Calu3 (cell line): ENCODE measurements around the gene POTEG. TPM values are rescaled to one million over a fixed set of nuclear protein-coding genes. Genes with fewer than 3 reads are reported as not detected.
"Not testable (repeated sequence)": the region's sequence is repeated elsewhere in the genome, so short reads cannot be mapped to it uniquely, and the experiment has no call there.

Experiments
- BruUV-seq: library from RNA; stranded (reverse); fragments of 400-500 nt; replicated peaks from 2 replicates; lab custom pipeline; 2021; lab: Mats Ljungman, UMichigan
- CTCF ChIA-PET: fragments of 300-600 bp; sonication (Branson Sonifier 250); formaldehyde crosslinking; loops from one replicate; lab custom pipeline; 2022; ENCODE audit warnings: antibody characterized with exemption; lab: Charles Lee
- DNase-seq: peaks from one replicate; pipeline ENCODE4 v3.0.0; 2022
- H3K27ac Mint-ChIP-seq: one replicate; pipeline ENCODE4 v1.8.0; 2022; ENCODE audit warnings: mixed read lengths; ENCODE audit not compliant: unreplicated experiment
- H3K27me3 Mint-ChIP-seq: one replicate; pipeline ENCODE4 v1.8.0; 2022; ENCODE audit warnings: mixed read lengths; ENCODE audit not compliant: unreplicated experiment
- H3K36me3 Mint-ChIP-seq: one replicate; pipeline ENCODE4 v1.8.0; 2022; ENCODE audit warnings: mild to moderate bottlenecking, moderate library complexity, mixed read lengths; ENCODE audit not compliant: insufficient read depth, unreplicated experiment
- H3K4me1 Mint-ChIP-seq: one replicate; pipeline ENCODE4 v1.8.0; 2022; ENCODE audit warnings: mild to moderate bottlenecking, low read depth, mixed read lengths; ENCODE audit not compliant: unreplicated experiment
- H3K4me3 Mint-ChIP-seq: one replicate; pipeline ENCODE4 v1.8.0; 2022; ENCODE audit warnings: mild to moderate bottlenecking, low read depth, moderate library complexity, mixed read lengths; ENCODE audit not compliant: unreplicated experiment
- H3K9me3 Mint-ChIP-seq: one replicate; pipeline ENCODE4 v1.8.0; 2022; ENCODE audit warnings: low read depth, mixed read lengths; ENCODE audit not compliant: unreplicated experiment
- intact Hi-C: fragments of 100-400 bp; cut with micrococcal nuclease; formaldehyde crosslinking; loops from one replicate; pipeline ENCODE4 v1.10.0; 2022; ENCODE audit not compliant: unreplicated experiment
- total RNA-seq: library from RNA; stranded (reverse); gene quantifications from 2 replicates; pipeline ENCODE4 v1.2.3, GENCODE V29; 2022

The POTEG gene
- total RNA-seq, 1 experiment from 2014 or later, result not detected

DNA sequence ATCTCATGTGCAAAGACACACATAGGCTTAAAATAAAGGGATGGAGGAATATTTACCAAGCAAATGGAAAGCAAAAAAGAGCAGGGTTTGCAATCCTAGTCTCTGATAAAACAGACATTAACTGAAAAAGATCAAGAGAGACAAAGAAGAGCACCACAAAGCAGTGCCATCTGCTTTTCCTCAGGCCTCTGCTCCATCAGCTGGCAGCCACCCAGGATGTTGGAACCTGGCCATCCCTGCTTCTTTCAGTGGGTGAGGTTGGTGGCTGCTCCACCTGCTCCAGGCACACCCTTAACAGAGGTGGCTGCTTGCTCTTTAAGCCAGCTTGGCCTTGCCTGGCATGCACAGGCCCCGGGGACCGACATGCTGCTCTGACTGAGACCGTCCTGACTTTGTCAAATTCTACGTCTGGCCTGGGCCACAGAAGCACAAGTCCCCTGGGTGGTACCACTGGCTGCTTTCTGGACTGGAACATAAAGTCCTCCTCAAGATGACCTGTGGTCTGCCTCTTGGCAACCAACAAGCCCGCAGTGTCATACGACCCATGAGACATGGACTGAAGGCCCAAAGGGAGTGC, 51.0 kb downstream of the POTEG start:
- BruUV-seq, intact Hi-C loops, H3K36me3 Mint-ChIP-seq, DNase-seq, CTCF ChIA-PET, H3K4me3 Mint-ChIP-seq, H3K4me1 Mint-ChIP-seq, H3K27me3 Mint-ChIP-seq, H3K27ac Mint-ChIP-seq, H3K9me3 Mint-ChIP-seq: not testable (repeated sequence)

DNA sequence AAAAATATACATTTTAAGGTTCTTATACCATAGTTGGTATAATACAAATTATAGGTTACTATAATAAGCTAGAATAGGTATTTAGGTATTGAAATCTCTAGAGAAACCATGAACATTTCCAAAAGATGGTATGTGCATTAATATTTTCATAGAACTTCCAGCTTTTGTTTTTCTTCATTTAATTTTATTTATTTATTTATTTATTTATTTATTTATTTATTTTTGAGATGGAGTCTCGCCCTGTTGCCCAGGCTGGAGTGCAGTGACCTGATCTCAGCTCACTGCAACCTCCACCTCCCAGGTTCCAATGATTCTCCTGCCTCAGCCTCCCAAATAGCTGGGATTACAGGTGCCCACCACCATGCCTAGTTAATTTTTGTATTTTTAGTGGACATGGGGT, 54.0 kb downstream of the POTEG start:
- H3K27ac Mint-ChIP-seq, CTCF ChIA-PET, BruUV-seq, H3K36me3 Mint-ChIP-seq, H3K9me3 Mint-ChIP-seq, H3K27me3 Mint-ChIP-seq, intact Hi-C loops, H3K4me1 Mint-ChIP-seq, DNase-seq, H3K4me3 Mint-ChIP-seq: not testable (repeated sequence)

DNA sequence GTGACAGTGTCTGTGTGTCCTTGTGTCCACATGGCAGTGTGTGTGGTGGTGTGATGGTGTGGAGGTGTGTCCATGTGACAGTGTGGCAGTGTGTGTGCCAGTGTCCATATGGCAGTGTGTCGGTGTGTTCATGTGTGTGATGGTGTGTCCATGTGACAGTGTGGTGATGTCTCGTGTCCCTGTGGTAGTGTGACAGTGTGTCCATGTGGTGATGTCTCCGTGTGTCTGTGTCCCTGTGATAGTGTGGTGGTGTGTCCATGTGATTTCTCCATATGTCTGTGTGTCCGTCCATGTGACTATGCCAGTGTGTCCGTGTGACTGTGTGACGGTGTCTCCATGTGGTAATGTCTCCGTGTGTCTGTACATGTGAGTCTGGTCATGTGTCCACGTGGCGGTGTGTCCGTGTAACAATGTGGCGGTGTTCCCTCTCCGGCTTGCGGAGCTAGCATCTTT, 59.7 kb downstream of the POTEG start:
- H3K27me3 Mint-ChIP-seq, H3K36me3 Mint-ChIP-seq, intact Hi-C loops, H3K4me1 Mint-ChIP-seq, BruUV-seq, H3K4me3 Mint-ChIP-seq, H3K27ac Mint-ChIP-seq, CTCF ChIA-PET, H3K9me3 Mint-ChIP-seq, DNase-seq: not testable (repeated sequence)

DNA sequence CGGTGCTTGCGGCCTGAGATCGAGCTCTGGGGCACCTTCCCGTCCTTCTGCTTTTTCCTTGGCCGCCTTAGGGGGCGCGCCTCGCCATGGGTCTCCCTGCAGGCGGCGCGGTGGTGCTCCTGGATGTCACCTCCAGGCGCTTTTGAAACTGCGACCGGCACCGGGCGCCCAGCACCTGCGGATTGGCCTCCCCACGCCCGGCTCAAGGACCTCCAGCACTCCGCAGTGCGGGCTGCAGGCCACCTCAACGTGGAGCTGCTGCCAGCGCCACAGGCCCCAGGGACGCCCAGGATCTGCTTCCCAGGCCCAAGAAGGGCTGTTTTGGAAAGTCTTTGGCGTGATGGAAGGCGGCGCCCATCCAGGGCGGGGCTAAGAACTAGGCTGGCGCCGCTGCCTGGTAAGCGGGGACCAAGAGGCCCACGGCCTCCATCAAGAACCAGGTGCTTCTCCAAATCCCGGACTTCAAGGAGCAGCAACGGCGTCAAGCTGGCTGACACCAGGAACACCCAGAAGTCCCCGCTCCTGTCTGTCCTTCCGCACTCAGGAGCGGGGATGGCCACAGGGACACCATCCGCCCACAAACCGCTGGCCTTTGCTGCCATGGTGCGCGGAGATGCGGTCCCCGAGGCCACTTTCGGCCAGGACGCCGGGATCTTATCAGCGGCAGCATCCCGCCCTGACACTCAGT, 61.2 kb downstream of the POTEG start:
- H3K4me3 Mint-ChIP-seq, H3K27ac Mint-ChIP-seq, intact Hi-C loops, CTCF ChIA-PET, BruUV-seq, H3K36me3 Mint-ChIP-seq, H3K27me3 Mint-ChIP-seq, DNase-seq, H3K4me1 Mint-ChIP-seq, H3K9me3 Mint-ChIP-seq: not testable (repeated sequence)

DNA sequence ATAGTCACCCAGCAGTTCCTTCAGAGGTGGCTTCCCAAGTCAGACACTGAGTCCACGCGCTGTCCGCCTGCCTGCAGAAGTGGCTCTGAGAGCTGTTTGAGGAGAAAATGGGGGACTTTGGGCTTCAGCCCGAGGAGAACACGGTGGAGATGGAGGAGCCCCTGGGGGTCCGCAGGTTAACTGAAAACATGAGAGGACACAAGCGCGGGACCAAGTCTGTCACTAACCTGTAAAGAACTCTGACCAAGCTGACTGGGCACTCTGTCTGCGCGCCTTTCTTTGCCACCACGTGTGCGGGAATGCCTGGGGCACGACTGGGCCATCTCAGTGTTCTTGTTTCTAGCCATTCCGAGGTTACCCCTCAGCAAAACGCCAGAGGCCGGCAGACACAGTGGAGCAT, 62.4 kb downstream of the POTEG start:
- H3K4me3 Mint-ChIP-seq, H3K4me1 Mint-ChIP-seq, H3K36me3 Mint-ChIP-seq, BruUV-seq, H3K27ac Mint-ChIP-seq, intact Hi-C loops, CTCF ChIA-PET, H3K9me3 Mint-ChIP-seq, DNase-seq, H3K27me3 Mint-ChIP-seq: not testable (repeated sequence)

DNA sequence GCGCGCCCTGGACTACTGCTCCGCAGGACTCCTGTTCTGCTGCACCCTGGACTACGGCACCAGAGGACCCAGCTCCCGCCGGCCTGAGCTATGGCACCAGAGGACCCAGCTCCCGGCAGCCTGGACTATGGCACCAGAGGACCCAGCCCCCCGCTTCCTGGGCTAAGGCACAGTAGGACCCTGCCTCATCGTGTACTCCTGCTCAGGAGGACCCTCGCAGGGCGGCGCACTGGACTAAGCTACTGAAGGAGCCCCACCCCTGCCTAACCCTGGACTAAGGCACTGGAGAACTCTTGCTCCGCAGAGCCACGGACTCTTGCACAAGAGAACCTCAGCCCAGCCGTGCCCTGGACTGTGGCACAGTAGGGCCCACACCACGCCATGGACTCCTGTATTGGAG, 71.3 kb downstream of the POTEG start:
- H3K9me3 Mint-ChIP-seq, H3K36me3 Mint-ChIP-seq, H3K27ac Mint-ChIP-seq, H3K4me3 Mint-ChIP-seq, BruUV-seq, DNase-seq, intact Hi-C loops, H3K4me1 Mint-ChIP-seq, H3K27me3 Mint-ChIP-seq, CTCF ChIA-PET: not testable (repeated sequence)

DNA sequence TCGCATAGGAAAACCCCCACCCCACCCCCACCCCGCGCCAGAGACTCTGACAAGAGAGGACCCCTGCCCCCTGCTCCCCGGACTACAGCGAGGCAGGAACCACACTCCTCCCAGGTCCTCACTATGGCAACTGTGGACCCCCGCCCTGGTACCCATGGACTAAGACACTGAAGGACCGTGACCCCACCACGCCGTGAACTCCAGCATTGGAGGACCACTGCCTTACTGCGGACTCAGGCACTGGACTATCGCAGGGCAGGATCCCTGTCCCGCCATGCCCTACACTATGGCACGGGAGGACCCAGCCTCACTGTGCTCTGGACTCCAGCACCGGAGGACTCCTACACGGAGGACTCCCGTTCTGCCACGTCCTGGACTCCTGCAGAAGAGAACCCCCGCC, 71.8 kb downstream of the POTEG start:
- H3K4me1 Mint-ChIP-seq, CTCF ChIA-PET, intact Hi-C loops, H3K4me3 Mint-ChIP-seq, BruUV-seq, H3K9me3 Mint-ChIP-seq, H3K27me3 Mint-ChIP-seq, H3K27ac Mint-ChIP-seq, DNase-seq, H3K36me3 Mint-ChIP-seq: not testable (repeated sequence)

DNA sequence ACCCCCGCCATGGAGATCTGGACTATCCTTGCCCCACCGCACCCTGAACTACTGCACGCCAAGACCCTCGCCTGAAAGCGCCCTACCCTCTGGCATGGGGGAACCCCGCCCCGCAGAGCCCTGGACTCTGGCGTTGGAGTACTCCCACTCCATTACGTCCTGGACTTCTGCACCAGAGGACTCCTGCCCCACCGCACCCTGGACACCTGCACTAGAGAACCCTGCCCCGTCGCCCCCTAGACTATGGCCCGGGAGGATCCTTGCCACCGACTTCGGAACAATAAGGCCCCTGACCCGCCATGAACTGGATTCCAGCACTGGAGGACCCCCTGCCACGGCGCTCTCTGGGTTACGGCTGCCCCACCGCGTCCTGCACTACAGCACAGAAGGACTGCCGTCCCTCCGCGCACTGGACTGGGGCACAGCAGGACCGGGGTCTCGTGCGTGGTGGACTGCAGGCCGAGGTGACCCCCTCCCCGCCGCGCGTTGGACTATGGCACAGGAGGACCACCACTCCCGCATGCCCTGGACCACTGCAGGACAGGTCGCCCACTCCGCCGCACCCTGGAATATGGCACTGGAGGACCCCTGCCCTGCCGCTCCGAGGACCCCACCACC, 72.4 kb downstream of the POTEG start:
- not testable (repeated sequence) for H3K36me3 Mint-ChIP-seq

DNA sequence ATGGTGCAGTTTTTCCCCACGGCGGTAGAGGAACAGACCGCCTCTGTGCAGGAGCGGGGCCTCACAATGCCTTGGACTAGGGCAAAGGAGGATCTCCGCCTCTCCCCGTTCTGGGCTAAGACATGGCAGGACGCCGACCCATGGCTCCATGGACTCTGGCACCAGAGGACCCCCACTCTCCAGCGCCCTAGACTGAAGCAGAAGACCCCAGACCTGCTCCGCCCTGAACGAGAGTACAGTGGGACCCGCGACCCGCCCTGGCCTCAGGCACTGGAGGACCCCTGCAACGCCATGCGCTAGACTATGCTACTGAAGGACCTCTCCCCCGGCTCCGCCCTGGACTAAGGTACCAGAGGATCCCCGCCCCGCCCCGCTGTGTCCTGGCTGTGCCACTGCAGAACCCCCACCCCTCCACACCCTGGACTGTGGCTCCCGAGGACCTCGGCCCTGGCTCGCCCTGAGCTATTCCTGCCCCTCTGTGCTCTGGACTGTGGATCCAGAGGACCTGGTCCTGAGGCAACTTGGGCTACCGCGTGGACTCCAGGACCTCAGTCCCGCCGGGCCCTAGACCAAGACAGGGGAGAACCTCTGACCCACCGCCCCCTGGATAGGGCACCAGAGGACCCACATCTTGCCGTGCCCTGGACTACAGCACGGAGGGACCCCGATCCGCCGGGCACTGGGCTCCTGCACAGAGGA, 73.1 kb downstream of the POTEG start:
- H3K9me3 Mint-ChIP-seq, BruUV-seq, DNase-seq, H3K36me3 Mint-ChIP-seq, H3K4me1 Mint-ChIP-seq, H3K4me3 Mint-ChIP-seq, CTCF ChIA-PET, H3K27me3 Mint-ChIP-seq, intact Hi-C loops, H3K27ac Mint-ChIP-seq: not testable (repeated sequence)

More for the DNA sequence above, 72.4 kb downstream of the POTEG start:
- H3K27me3 Mint-ChIP-seq, BruUV-seq, CTCF ChIA-PET, intact Hi-C loops, H3K4me3 Mint-ChIP-seq, H3K9me3 Mint-ChIP-seq, DNase-seq, H3K27ac Mint-ChIP-seq, H3K4me1 Mint-ChIP-seq: not testable (repeated sequence)
